ENCODE data around the gene GPR108. TPM values are rescaled to one million over a fixed set of nuclear protein-coding genes. Genes with fewer than 3 reads are reported as not detected.

The GPR108 gene
- total and polyA plus RNA-seq, 2 of the 8 experiments (the other 6 are each of a cell fraction or from before 2014, with no cell fraction given), result 34.9 to 46.0 TPM

DNA sequence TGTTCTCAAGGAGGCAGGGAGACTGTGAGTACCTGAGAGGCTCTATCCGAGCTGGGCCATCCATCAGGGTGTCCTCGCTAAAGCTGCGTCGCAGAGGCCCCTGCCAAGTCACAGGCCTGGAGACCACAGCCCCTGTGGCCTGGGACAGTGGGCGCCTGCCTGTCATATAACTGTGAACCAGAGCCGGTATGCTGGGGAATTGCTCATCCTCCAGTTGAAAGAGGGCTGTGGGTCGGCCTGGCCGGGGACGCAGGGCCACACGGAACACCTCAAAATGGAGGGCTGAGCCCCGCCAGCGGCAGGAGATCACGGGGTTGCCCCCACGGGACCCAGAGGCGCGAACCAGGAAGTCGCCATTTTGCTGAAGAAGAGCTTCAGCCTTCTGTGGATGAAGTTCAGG lies 23.2 kb upstream of the GPR108 start:
- Histone ChIP-seq H3K4ac (replicated peaks; ENCODE audit: insufficient read length, low read depth, low read length) (no peak overlapping the region), H4K20me1 (replicated peaks in 1 of 2; ENCODE audit: control insufficient read depth in 1 of 2, insufficient read depth in 2 of 2, low read length in 2 of 2) (peaks cover 0 to 2% of the 10 kb centered on the region in 2 experiments), H3K27ac (ENCODE audit: low read depth, low read length) (no peak overlapping the region; the same call in 1 of the 2 replicates), H2BK120ac (replicated peaks; ENCODE audit: low read depth, low read length) (no peak overlapping the region), H2BK5ac (ENCODE audit: low read depth, low read length) (no peak overlapping the region), H3K23ac (ENCODE audit: insufficient read length) (no peak overlapping the region), H4K8ac (ENCODE audit: extremely low read depth, insufficient read depth, low read length) (no peak overlapping the region), H3K36me3 (ENCODE audit: control insufficient read depth in 2 of 4, insufficient read depth in 4 of 4, low read length in 3 of 4) (peaks cover 0 to 10% (median 2%) of the 10 kb centered on the region in 4 experiments; a peak in 2 of 8 replicates), H3K9me3 (ENCODE audit: insufficient read depth in 2 of 2, low read depth in 1 of 2, low read length in 1 of 2) (peaks cover 0 to 7% of the 10 kb centered on the region in 2 experiments; a peak in 3 of 4 replicates), H3K14ac (ENCODE audit: insufficient read length) (no peak overlapping the region), H3K56ac (replicated peaks; ENCODE audit: insufficient read length, low read depth, low read length) (no peak overlapping the region), H2AFZ (ENCODE audit: low read length) (no peak overlapping the region), H4K5ac (ENCODE audit: insufficient read length, low read depth, low read length) (no peak overlapping the region), H3K4me1 (replicated peaks in 1 of 4; ENCODE audit: control insufficient read depth in 3 of 4, insufficient read depth in 4 of 4, low read length in 3 of 4) (no peaks in the 10 kb centered on the region), H3K79me2 (ENCODE audit: control insufficient read depth in 1 of 2, insufficient read depth in 2 of 2, low read length in 2 of 2) (peaks cover 0 to 7% of the 10 kb centered on the region in 2 experiments; a peak in 2 of 4 replicates), H3K4me2 (ENCODE audit: insufficient read depth in 1 of 2, low read depth in 2 of 2, low read length in 2 of 2) (no peak overlapping the region), H2BK12ac (ENCODE audit: low read depth, low read length) (no peak overlapping the region), H4K91ac (replicated peaks; ENCODE audit: insufficient read length, low read length) (no peak overlapping the region), H3K27me3 (replicated peaks in 1 of 4; ENCODE audit: control insufficient read depth in 3 of 4, extremely low read depth in 1 of 4, insufficient read depth in 3 of 4, low read length in 3 of 4) (no peaks in the 10 kb centered on the region), H2BK20ac (ENCODE audit: low read length) (no peak overlapping the region), H2AK5ac (ENCODE audit: low read depth, low read length) (no peak overlapping the region), H3K18ac (ENCODE audit: extremely low read depth, low read length) (no peak overlapping the region), H3K23me2 (ENCODE audit: low read depth, low read length) (no peaks in the 10 kb centered on the region), H3K9ac (replicated peaks in 1 of 4; ENCODE audit: extremely low read depth in 1 of 4, low read depth in 3 of 4, low read length in 3 of 4) (no peak overlapping the region), H3K79me1 (ENCODE audit: low read depth, low read length) (0 out of 2 replicates have a peak, but pooled peaks cover 6% of the 10 kb centered on the region), H2BK15ac (ENCODE audit: low read length) (no peak overlapping the region), H3K4me3 (ENCODE audit: extremely low read depth in 1 of 4, insufficient read depth in 2 of 4, low read depth in 3 of 4, low read length in 4 of 4) (no peak overlapping the region)
- DNase-seq (ENCODE audit: low read depth in 1 of 2, low spot score in 2 of 2) (no peak), FAIRE-seq (no peak)
- TF ChIP-seq KDM5A (IDR thresholded peaks at IDR 0.05; ENCODE audit: low read length) (no peak), RBBP5 (IDR thresholded peaks at IDR 0.05; ENCODE audit: borderline replicate concordance, low read depth, low read length) (no peak), TCF12 (IDR thresholded peaks at IDR 0.05; ENCODE audit: low read depth, low read length) (no peak), RAD21 (IDR thresholded peaks at IDR 0.05 in 1 of 2, conservative IDR thresholded peaks at IDR 0.05 in 1 of 2; ENCODE audit: low read depth in 2 of 2, low read length in 2 of 2) (no peak), YY1 (IDR thresholded peaks at IDR 0.05; ENCODE audit: low read depth, low read length) (no peak), MAFK (IDR thresholded peaks at IDR 0.05; ENCODE audit: low read depth, low read length) (no peak), SIX5 (IDR thresholded peaks at IDR 0.05; ENCODE audit: low read depth, low read length) (no peak), JUN (IDR thresholded peaks at IDR 0.05; ENCODE audit: low read depth, low read length) (no peak), CHD1 (IDR thresholded peaks at IDR 0.05; ENCODE audit: low read depth, low read length) (no peak), HDAC6 (IDR thresholded peaks at IDR 0.05; ENCODE audit: low read depth, low read length) (no peak), KDM4A (IDR thresholded peaks at IDR 0.05; ENCODE audit: low read depth, low read length, severe bottlenecking) (no peak), EGR1 (IDR thresholded peaks at IDR 0.05; ENCODE audit: borderline replicate concordance, low read depth, low read length) (no peak), NRF1 (IDR thresholded peaks at IDR 0.05; ENCODE audit: low read depth, low read length) (no peak), RFX5 (IDR thresholded peaks at IDR 0.05; ENCODE audit: borderline replicate concordance, low read depth, low read length) (no peak)
- POLR2A ChIA-PET (ENCODE audit: partially characterized antibody), result interaction anchor here (0.9 to 2.2 kb wide), 6 partner anchors 8 to 932 kb away, joined by 3 to 5 read pairs (median 4); no protein-coding TSS in a partner anchor
- whole genome bisulfite sequencing, 2 experiments (ENCODE audit: extremely low coverage in 1 of 2, insufficient coverage in 1 of 2, insufficient read length in 1 of 2, insufficient replicate concordance in 2 of 2, low coverage in 1 of 2, low lambda C conversion rate in 2 of 2, missing lambda C conversion rate in 1 of 2), result 96% methylated on average over 10 of the region's 17 CpGs; no CpG with 5 or more reads in 1 of the 2 experiments
- CTCF ChIA-PET (ENCODE audit: partially characterized antibody), result interaction anchor here (1.1 to 1.7 kb wide), 2 partner anchors 22 to 24 kb away, joined by 4 to 5 read pairs; partner anchors contain the start of gene GPR108
